ENCODE data around the gene MAT2A. TPM values are rescaled to one million over a fixed set of nuclear protein-coding genes. Genes with fewer than 3 reads are reported as not detected.

MAT2A gene
- total RNA-seq, 1 donor from 2014 or later, result 81.9 TPM

DNA sequence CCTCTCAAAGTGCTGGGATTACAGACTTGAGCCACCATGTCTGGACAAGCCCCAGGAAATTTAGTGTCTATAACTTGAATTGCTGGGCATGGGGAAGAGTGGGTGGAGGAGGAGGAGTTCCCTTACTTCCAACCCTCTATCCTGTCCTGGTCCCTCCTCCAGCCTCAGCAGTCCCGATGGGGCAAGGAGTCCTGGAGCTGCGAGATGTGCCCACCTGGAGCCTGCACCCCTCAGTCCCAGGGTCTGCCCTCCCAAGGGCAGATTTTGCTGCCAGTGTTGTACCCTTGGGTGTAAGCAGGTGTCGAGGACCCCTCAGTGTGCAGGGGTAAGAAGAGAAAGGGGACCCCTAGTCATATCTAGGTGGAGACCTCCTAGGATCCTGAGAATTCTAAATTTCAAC lies 41.2 kb downstream of the MAT2A start:
- TF ChIP-seq, protein P1, sequence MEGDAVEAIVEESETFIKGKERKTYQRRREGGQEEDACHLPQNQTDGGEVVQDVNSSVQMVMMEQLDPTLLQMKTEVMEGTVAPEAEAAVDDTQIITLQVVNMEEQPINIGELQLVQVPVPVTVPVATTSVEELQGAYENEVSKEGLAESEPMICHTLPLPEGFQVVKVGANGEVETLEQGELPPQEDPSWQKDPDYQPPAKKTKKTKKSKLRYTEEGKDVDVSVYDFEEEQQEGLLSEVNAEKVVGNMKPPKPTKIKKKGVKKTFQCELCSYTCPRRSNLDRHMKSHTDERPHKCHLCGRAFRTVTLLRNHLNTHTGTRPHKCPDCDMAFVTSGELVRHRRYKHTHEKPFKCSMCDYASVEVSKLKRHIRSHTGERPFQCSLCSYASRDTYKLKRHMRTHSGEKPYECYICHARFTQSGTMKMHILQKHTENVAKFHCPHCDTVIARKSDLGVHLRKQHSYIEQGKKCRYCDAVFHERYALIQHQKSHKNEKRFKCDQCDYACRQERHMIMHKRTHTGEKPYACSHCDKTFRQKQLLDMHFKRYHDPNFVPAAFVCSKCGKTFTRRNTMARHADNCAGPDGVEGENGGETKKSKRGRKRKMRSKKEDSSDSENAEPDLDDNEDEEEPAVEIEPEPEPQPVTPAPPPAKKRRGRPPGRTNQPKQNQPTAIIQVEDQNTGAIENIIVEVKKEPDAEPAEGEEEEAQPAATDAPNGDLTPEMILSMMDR (IDR thresholded peaks at IDR 0.05; ENCODE audit: insufficient read depth, low read length, severe bottlenecking), result no peak
- Histone ChIP-seq H3K4me3 (ENCODE audit: low read depth, low read length) (no peak overlapping the region), H3K36me3 (ENCODE audit: control insufficient read depth, insufficient read depth, low read length) (peaks cover 8% of the 10 kb centered on the region), H3K27me3 (ENCODE audit: control insufficient read depth, insufficient read depth, low read length) (no peaks in the 10 kb centered on the region)
- DNase-seq (ENCODE audit: low read depth) (no peak), FAIRE-seq (no peak)

GRCh38 chr2:85582492-85582891 lies 43.5 kb downstream of the MAT2A start:
- TF ChIP-seq, protein P1 (IDR thresholded peaks at IDR 0.05; ENCODE audit: insufficient read depth, low read length, severe bottlenecking), result no peak
- Histone ChIP-seq H3K36me3 (ENCODE audit: control insufficient read depth, insufficient read depth, low read length) (peaks cover 8% of the 10 kb centered on the region), H3K4me3 (ENCODE audit: low read depth, low read length) (no peak overlapping the region), H3K27me3 (ENCODE audit: control insufficient read depth, insufficient read depth, low read length) (no peaks in the 10 kb centered on the region)
- DNase-seq (ENCODE audit: low read depth) (no peak), FAIRE-seq (no peak)

GRCh38 chr2:85583667-85584353 lies 44.8 kb downstream of the MAT2A start:
- Histone ChIP-seq H3K4me3 (ENCODE audit: low read depth, low read length) (no peak overlapping the region), H3K27me3 (ENCODE audit: control insufficient read depth, insufficient read depth, low read length) (no peaks in the 10 kb centered on the region), H3K36me3 (ENCODE audit: control insufficient read depth, insufficient read depth, low read length) (peaks cover 8% of the 10 kb centered on the region)
- TF ChIP-seq, protein P1 (IDR thresholded peaks at IDR 0.05; ENCODE audit: insufficient read depth, low read length, severe bottlenecking), result no peak
- FAIRE-seq (no peak), DNase-seq (ENCODE audit: low read depth) (no peak)

DNA sequence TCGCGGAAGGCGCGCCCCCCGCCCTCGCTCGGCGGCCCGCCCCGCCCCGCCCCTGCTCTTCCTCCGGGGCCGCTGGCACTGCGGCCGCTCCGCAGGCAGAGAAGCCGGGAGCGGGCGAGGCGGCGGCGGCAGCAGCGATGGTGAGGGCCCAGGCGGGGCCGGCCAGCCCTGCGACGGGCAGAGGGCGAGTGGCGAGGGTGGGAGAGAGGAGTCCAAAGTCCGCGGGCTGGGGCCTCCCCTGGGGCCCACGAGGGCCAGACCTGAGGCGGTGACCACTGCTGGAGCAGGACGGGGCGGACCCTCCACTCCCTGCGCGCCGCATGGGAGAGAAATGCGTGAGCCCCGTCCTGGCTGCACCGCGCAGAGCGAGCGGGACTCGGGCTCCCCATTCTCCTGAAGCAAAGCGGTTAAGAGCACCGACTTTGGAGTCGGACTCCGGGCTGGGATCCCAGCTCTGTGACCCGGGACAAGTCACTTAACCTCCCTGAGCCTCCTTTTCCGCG lies 45.4 kb downstream of the MAT2A start, which contains the start of gene VAMP5:
VAMP5 (plus strand) TSS at position 78 of the 503 bp plus-strand sequence; CDS start at position 138, 60 bp downstream.
- TF ChIP-seq, protein P1 (IDR thresholded peaks at IDR 0.05; ENCODE audit: insufficient read depth, low read length, severe bottlenecking), result no peak
- DNase-seq (ENCODE audit: low read depth), result no peak
- no peak for FAIRE-seq
- Histone ChIP-seq H3K4me3 (ENCODE audit: low read depth, low read length) (no peak within 1 kb of the TSS), H3K27me3 (ENCODE audit: control insufficient read depth, insufficient read depth, low read length) (no peaks in the 10 kb centered on the region), H3K36me3 (ENCODE audit: control insufficient read depth, insufficient read depth, low read length) (peaks cover 8% of the 10 kb centered on the region)

- H3K4me3 ChIP-seq (ENCODE audit: low read depth, low read length), result no peak overlapping the region
- TF ChIP-seq, protein P1 (IDR thresholded peaks at IDR 0.05; ENCODE audit: insufficient read depth, low read length, severe bottlenecking), result no peak
- H3K36me3 ChIP-seq (ENCODE audit: control insufficient read depth, insufficient read depth, low read length), result peaks cover 7% of the 10 kb centered on the region
- FAIRE-seq, result no peak
- DNase-seq (ENCODE audit: low read depth), result peak; percentile 87
- H3K27me3 ChIP-seq (ENCODE audit: control insufficient read depth, insufficient read depth, low read length), result no peaks in the 10 kb centered on the region
Measured at GRCh38 chr2:85584857-85585780, 46.2 kb downstream of the MAT2A start.

All from bronchial epithelial cell (primary cell).